Measurements from ENCODE around the gene UBA6. TPM values are rescaled to one million over a fixed set of nuclear protein-coding genes. Genes with fewer than 3 reads are reported as not detected.

Gene UBA6
- total and polyA plus RNA-seq, 2 experiments from 2014 or later = 38.8 to 61.9 TPM

GRCh38 chr4:67727124-67727850 lies 26.3 kb upstream of the UBA6 start:
- Histone ChIP-seq H3F3A (ENCODE audit: insufficient read depth) (peaks cover 28% of the 10 kb centered on the region), H3K27ac (peak overlapping the region; percentile 81), H3K79me2 (ENCODE audit: insufficient read depth) (no peaks in the 10 kb centered on the region), H3K4me2 (ENCODE audit: unreplicated experiment) (peak overlapping the region; percentile 31), H3K36me3 (ENCODE audit: low read depth) (no peaks in the 10 kb centered on the region), H3K9ac (peak overlapping the region; percentile 39), H4K20me1 (ENCODE audit: insufficient read depth) (no peaks in the 10 kb centered on the region), H2AFZ (peak overlapping the region; percentile 19), H3K27me3 (replicated peaks; ENCODE audit: insufficient read depth) (no peaks in the 10 kb centered on the region), H3K9me2 (ENCODE audit: insufficient read depth) (no peaks in the 10 kb centered on the region), H3K4me1 (ENCODE audit: insufficient read depth) (peaks cover 27% of the 10 kb centered on the region), H3K9me3 (ENCODE audit: low read depth) (no peaks in the 10 kb centered on the region), H3K4me3 (peak overlapping the region; percentile 54)
- WGBS, 2 experiments (ENCODE audit: low coverage in 1 of 2, low lambda C conversion rate in 2 of 2, missing lambda C conversion rate in 2 of 2) = 3 to 8% methylated on average over 4 of the region's 4 CpGs
- no peak for TF ChIP-seq EZH2phosphoT487 (IDR thresholded peaks at IDR 0.05; ENCODE audit: insufficient read depth, low read depth)
- no peak for TF ChIP-seq EZH2 (IDR thresholded peaks at IDR 0.05; ENCODE audit: insufficient read depth, poor library complexity, severe bottlenecking)
- in situ Hi-C loops (cut with MboI) = no loop called here
- peak; percentile 81 for DNase-seq

GRCh38 chr4:67725981-67726380 lies 25.0 kb upstream of the UBA6 start:
- peak overlapping the region; percentile 31 for H3K4me2 ChIP-seq (ENCODE audit: unreplicated experiment)
- no peak overlapping the region for H3K9ac ChIP-seq
- H3K4me1 ChIP-seq (ENCODE audit: insufficient read depth) = peaks cover 38% of the 10 kb centered on the region
- no peaks in the 10 kb centered on the region for H3K9me3 ChIP-seq (ENCODE audit: low read depth)
- H3K27me3 ChIP-seq (replicated peaks; ENCODE audit: insufficient read depth) = no peaks in the 10 kb centered on the region
- no peaks in the 10 kb centered on the region for H4K20me1 ChIP-seq (ENCODE audit: insufficient read depth)
- peak overlapping the region; percentile 81 for H3K27ac ChIP-seq
- H3F3A ChIP-seq (ENCODE audit: insufficient read depth) = peaks cover 28% of the 10 kb centered on the region
- H3K36me3 ChIP-seq (ENCODE audit: low read depth) = no peaks in the 10 kb centered on the region
- WGBS, 2 experiments (ENCODE audit: low coverage in 1 of 2, low lambda C conversion rate in 2 of 2, missing lambda C conversion rate in 2 of 2) = 3% methylated on average over 4 of the region's 4 CpGs
- no peaks in the 10 kb centered on the region for H3K79me2 ChIP-seq (ENCODE audit: insufficient read depth)
- H3K4me3 ChIP-seq = peak overlapping the region; percentile 24; the same call in 1 of the 2 replicates
- no peaks in the 10 kb centered on the region for H3K9me2 ChIP-seq (ENCODE audit: insufficient read depth)
- H2AFZ ChIP-seq = no peak overlapping the region
- DNase-seq = peak; percentile 90
- TF ChIP-seq EZH2phosphoT487 (IDR thresholded peaks at IDR 0.05; ENCODE audit: insufficient read depth, low read depth) (no peak), EZH2 (IDR thresholded peaks at IDR 0.05; ENCODE audit: insufficient read depth, poor library complexity, severe bottlenecking) (no peak)
- in situ Hi-C loops (cut with MboI) = no loop called here

- in situ Hi-C loops (cut with MboI) = no loop called here
- Histone ChIP-seq H3F3A (ENCODE audit: insufficient read depth) (peaks cover 28% of the 10 kb centered on the region), H2AFZ (no peak overlapping the region), H3K4me2 (ENCODE audit: unreplicated experiment) (peak overlapping the region; percentile 31), H3K27me3 (replicated peaks; ENCODE audit: insufficient read depth) (no peaks in the 10 kb centered on the region), H3K79me2 (ENCODE audit: insufficient read depth) (no peaks in the 10 kb centered on the region), H3K9me3 (ENCODE audit: low read depth) (no peaks in the 10 kb centered on the region), H3K4me3 (no peak overlapping the region), H3K4me1 (ENCODE audit: insufficient read depth) (peaks cover 38% of the 10 kb centered on the region), H3K27ac (no peak overlapping the region), H3K9ac (no peak overlapping the region), H3K9me2 (ENCODE audit: insufficient read depth) (no peaks in the 10 kb centered on the region), H3K36me3 (ENCODE audit: low read depth) (no peaks in the 10 kb centered on the region), H4K20me1 (ENCODE audit: insufficient read depth) (no peaks in the 10 kb centered on the region)
- TF ChIP-seq EZH2phosphoT487 (IDR thresholded peaks at IDR 0.05; ENCODE audit: insufficient read depth, low read depth) (no peak), EZH2 (IDR thresholded peaks at IDR 0.05; ENCODE audit: insufficient read depth, poor library complexity, severe bottlenecking) (no peak)
- no peak for DNase-seq
- 95 to 97% methylated on average over 1 of the region's 1 CpG for WGBS, 2 experiments (ENCODE audit: low coverage in 1 of 2, low lambda C conversion rate in 2 of 2, missing lambda C conversion rate in 2 of 2)
Observed at GRCh38 chr4:67725132-67725531, 24.2 kb upstream of the UBA6 start.

GRCh38 chr4:67723949-67724348 lies 23.0 kb upstream of the UBA6 start:
- Histone ChIP-seq H3K4me1 (ENCODE audit: insufficient read depth) (peaks cover 38% of the 10 kb centered on the region), H3K9ac (no peak overlapping the region), H3K79me2 (ENCODE audit: insufficient read depth) (no peaks in the 10 kb centered on the region), H3K9me2 (ENCODE audit: insufficient read depth) (no peaks in the 10 kb centered on the region), H3F3A (ENCODE audit: insufficient read depth) (peaks cover 28% of the 10 kb centered on the region), H3K4me3 (no peak overlapping the region), H3K36me3 (ENCODE audit: low read depth) (no peaks in the 10 kb centered on the region), H3K27ac (no peak overlapping the region), H3K4me2 (ENCODE audit: unreplicated experiment) (no peak overlapping the region), H2AFZ (no peak overlapping the region), H3K27me3 (replicated peaks; ENCODE audit: insufficient read depth) (no peaks in the 10 kb centered on the region), H3K9me3 (ENCODE audit: low read depth) (no peaks in the 10 kb centered on the region), H4K20me1 (ENCODE audit: insufficient read depth) (no peaks in the 10 kb centered on the region)
- no peak for TF ChIP-seq EZH2phosphoT487 (IDR thresholded peaks at IDR 0.05; ENCODE audit: insufficient read depth, low read depth)
- no peak for TF ChIP-seq EZH2 (IDR thresholded peaks at IDR 0.05; ENCODE audit: insufficient read depth, poor library complexity, severe bottlenecking)
- DNase-seq = peak; percentile 35
- in situ Hi-C loops (cut with MboI) = no loop called here
- WGBS, 2 experiments (ENCODE audit: low coverage in 1 of 2, low lambda C conversion rate in 2 of 2, missing lambda C conversion rate in 2 of 2) = 57 to 73% methylated on average over 10 of the region's 10 CpGs
